Neutrophil (primary cell): ENCODE results near the gene MYMK.

Experiments
- H3K27ac ChIP-seq: fragments of 200-600 bp; sonication (generic); 2 replicates; pipeline ENCODE4 v1.5.1; 2016; ENCODE audit warnings: mild to moderate bottlenecking, moderate library complexity
- H3K27me3 ChIP-seq: fragments of 200-600 bp; sonication (generic); 2 replicates; pipeline ENCODE4 v1.6.0; 2016; ENCODE audit warnings: mild to moderate bottlenecking
- H3K36me3 ChIP-seq: fragments of 200-600 bp; sonication (generic); 2 replicates; pipeline ENCODE4 v1.5.1; 2017
- H3K4me1 ChIP-seq, 2 experiments: fragments of 200-600 bp in 1 of 2; sonication (generic) in 1 of 2; 1 replicate in 1 of 2; 2 replicates in 1 of 2; pipeline versions ENCODE4 v1.5.1 to v1.6.1; 2013 to 2016; ENCODE audit warnings: low read depth in 1 of 2, low read length in 1 of 2, mild to moderate bottlenecking in 1 of 2, moderate library complexity in 1 of 2; ENCODE audit not compliant: control insufficient read depth in 1 of 2, insufficient read depth in 1 of 2
- H3K4me3 ChIP-seq, 2 experiments: fragments of 200-600 bp in 1 of 2; sonication (generic) in 1 of 2; 1 replicate in 1 of 2; 2 replicates in 1 of 2; pipeline ENCODE4 v1.5.1; 2013 to 2016; ENCODE audit warnings: low read depth in 1 of 2, low read length in 1 of 2, mild to moderate bottlenecking in 1 of 2, moderate library complexity in 1 of 2
- H3K9me3 ChIP-seq: fragments of 200-600 bp; sonication (generic); 2 replicates; pipeline ENCODE4 v1.5.1; 2016
- CTCF ChIP-seq: fragments of 200-600 bp; sonication (generic); IDR thresholded peaks from 2 replicates; pipeline ENCODE4 v1.5.1; 2016; ENCODE audit warnings: antibody characterized with exemption

MYMK gene

GRCh38 chr9:133484671-133485437, 39.9 kb downstream of the MYMK start:
- H3K27me3 ChIP-seq: peaks cover 37% of the 10 kb centered on the region
- no peak for TF ChIP-seq CTCF

GRCh38 chr9:133483611-133484010, 41.1 kb downstream of the MYMK start:
- no peaks in the 10 kb centered on the region for H3K9me3 ChIP-seq
- no peaks in the 10 kb centered on the region for H3K36me3 ChIP-seq
- no peak overlapping the region for H3K4me3 ChIP-seq
- TF ChIP-seq CTCF: no peak
- H3K4me1 ChIP-seq: peaks cover 4 to 9% of the 10 kb centered on the region in 2 experiments
- peaks cover 49% of the 10 kb centered on the region for H3K27me3 ChIP-seq
- no peak overlapping the region for H3K27ac ChIP-seq

More at GRCh38 chr9:133484671-133485437, 39.9 kb downstream of the MYMK start:
- Histone ChIP-seq H3K27ac (no peak overlapping the region), H3K4me3 (no peak overlapping the region), H3K4me1 (no peaks in the 10 kb centered on the region), H3K36me3 (no peaks in the 10 kb centered on the region), H3K9me3 (no peaks in the 10 kb centered on the region)

- no peak within 1 kb of the TSS for H3K27ac ChIP-seq
Observed at GRCh38 chr9:133478851-133479711, 45.7 kb downstream of the MYMK start, which contains the start of gene SLC2A6. Gene SLC2A6, minus strand, starts transcription at chr9:133479099. Its CDS starts 40 bp downstream, at chr9:133479059.

GRCh38 chr9:133477992-133478850, 46.5 kb downstream of the MYMK start:
- no peak overlapping the region for H3K27ac ChIP-seq

More at GRCh38 chr9:133478851-133479711, 45.7 kb downstream of the MYMK start, which contains the start of gene SLC2A6:
- H3K9me3 ChIP-seq: no peaks in the 10 kb centered on the region
- peak; percentile 12 for TF ChIP-seq CTCF
- peaks cover 85% of the 10 kb centered on the region for H3K27me3 ChIP-seq
- no peaks in the 10 kb centered on the region for H3K36me3 ChIP-seq
- H3K4me3 ChIP-seq: peak within 1 kb of the TSS; percentile 39 to 56
- H3K4me1 ChIP-seq: peaks cover 11 to 14% of the 10 kb centered on the region in 2 experiments

More at GRCh38 chr9:133477992-133478850, 46.5 kb downstream of the MYMK start:
- Histone ChIP-seq H3K27me3 (peaks cover 84% of the 10 kb centered on the region), H3K4me1 (peaks cover 11 to 14% of the 10 kb centered on the region in 2 experiments), H3K4me3 (peak overlapping the region in 1 of 2 experiments; percentile 17), H3K9me3 (no peaks in the 10 kb centered on the region), H3K36me3 (no peaks in the 10 kb centered on the region)
- no peak for TF ChIP-seq CTCF
